ENCODE data around the gene DOLK. TPM values are rescaled to one million over a fixed set of nuclear protein-coding genes. Genes with fewer than 3 reads are reported as not detected.

DOLK gene
- total and polyA plus RNA-seq, 10 donors, result 5.3 to 16.3 (median 10.9) TPM

DNA sequence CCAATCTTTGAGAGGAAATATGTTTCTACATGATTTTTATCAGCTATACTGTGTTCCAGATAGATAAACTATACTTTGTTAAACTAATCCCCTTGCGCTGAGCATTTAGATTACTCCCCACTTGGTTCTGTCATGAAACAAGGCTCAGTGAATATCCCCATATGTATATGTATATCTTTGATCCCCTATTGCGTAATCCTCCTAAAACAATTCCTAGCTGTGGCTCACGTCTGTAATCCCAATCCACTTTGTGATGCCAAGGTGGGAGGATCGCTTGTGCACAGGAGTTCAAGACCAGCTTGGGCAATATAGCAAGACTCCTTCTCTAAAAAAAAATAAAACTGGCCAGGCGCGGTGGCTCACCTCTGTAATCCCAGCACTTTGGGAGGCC, 23.9 kb downstream of the DOLK start:
- H3K36me3 ChIP-seq, result peaks cover 0 to 10% (median 0%) of the 10 kb centered on the region in 6 donors
- 90 to 98% (median 94%) methylated on average over 6 of the region's 6 CpGs for WGBS, 5 donors
- peak overlapping the region in 1 of 8 donors; percentile 66 for H3K4me3 ChIP-seq
- no peak for DNase-seq
- intact Hi-C loops (cut with DNase I; ENCODE audit: low total_unique reads), result no loop called here
- peak overlapping the region in 1 of 8 donors; percentile 84 for H3K27ac ChIP-seq
- H3K27me3 ChIP-seq (replicated peaks in 1 of 7), result peaks cover 0 to 9% (median 0%) of the 10 kb centered on the region in 7 donors
- TF ChIP-seq, protein P1, sequence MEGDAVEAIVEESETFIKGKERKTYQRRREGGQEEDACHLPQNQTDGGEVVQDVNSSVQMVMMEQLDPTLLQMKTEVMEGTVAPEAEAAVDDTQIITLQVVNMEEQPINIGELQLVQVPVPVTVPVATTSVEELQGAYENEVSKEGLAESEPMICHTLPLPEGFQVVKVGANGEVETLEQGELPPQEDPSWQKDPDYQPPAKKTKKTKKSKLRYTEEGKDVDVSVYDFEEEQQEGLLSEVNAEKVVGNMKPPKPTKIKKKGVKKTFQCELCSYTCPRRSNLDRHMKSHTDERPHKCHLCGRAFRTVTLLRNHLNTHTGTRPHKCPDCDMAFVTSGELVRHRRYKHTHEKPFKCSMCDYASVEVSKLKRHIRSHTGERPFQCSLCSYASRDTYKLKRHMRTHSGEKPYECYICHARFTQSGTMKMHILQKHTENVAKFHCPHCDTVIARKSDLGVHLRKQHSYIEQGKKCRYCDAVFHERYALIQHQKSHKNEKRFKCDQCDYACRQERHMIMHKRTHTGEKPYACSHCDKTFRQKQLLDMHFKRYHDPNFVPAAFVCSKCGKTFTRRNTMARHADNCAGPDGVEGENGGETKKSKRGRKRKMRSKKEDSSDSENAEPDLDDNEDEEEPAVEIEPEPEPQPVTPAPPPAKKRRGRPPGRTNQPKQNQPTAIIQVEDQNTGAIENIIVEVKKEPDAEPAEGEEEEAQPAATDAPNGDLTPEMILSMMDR (IDR thresholded peaks at IDR 0.05 in 8 of 11, conservative IDR thresholded peaks at IDR 0.05 in 3 of 11), result no peak
- TF ChIP-seq POLR2AphosphoS5 (IDR thresholded peaks at IDR 0.05) (no peak), POLR2A (IDR thresholded peaks at IDR 0.05) (no peak)
- peaks cover 6 to 62% (median 42%) of the 10 kb centered on the region in 6 donors for H3K4me1 ChIP-seq
- no peaks in the 10 kb centered on the region for H3K9me3 ChIP-seq

DNA sequence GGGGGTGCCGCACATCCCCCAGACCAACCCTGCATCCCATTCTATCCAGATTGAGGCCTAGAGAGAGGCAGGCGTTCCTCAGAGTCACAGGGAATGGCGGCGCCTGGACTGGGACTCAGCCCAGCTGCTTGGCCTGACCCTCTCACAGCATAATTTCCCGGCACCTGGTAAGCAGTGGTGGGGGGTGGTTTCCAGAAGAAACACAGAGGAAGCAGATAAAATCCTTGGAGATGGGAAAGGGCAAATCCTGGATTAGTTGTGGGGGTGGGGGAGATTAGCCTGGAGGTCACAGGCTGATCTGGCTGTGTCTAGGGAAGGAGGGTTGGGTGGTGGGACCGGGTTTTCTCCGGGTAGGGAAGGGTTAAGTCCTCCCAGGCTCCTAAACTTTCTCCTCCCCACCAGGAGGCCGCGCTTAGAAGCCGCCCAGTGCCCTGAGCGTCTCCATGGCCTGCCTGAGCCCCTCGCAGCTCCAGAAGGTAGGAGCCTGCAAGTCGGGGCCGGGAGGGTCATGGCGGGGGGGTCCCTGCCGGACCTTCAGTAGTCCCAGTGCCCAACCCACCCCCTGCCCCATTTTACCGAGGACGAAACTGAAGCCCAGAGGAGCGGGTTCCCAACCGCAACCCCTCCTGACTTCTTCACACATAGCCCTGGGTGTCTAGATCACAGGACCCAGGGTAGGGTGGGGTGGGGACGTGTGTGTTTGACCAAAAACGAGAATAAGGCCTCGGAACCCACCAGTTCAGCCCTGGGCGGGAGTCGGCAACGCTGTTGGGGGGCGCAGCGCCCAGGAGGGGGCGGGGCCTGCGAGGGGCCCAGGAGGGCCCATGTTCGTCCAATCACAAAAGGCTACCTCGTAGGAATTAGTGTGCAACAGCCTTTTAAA, 25.3 kb downstream of the DOLK start:
- H3K4me3 ChIP-seq, result peak overlapping the region; percentile 24 to 66 (median 37)
- 12 to 28% (median 17%) methylated on average over 23 to 32 of the region's 32 CpGs for WGBS, 5 donors
- H3K9me3 ChIP-seq, result no peaks in the 10 kb centered on the region
- peaks cover 0 to 63% (median 39%) of the 10 kb centered on the region in 6 donors for H3K4me1 ChIP-seq
- no peak for DNase-seq
- peaks cover 0 to 24% (median 10%) of the 10 kb centered on the region in 6 donors for H3K36me3 ChIP-seq
- intact Hi-C loops (cut with DNase I; ENCODE audit: low total_unique reads), result no loop called here
- H3K27me3 ChIP-seq (replicated peaks in 1 of 7), result peaks cover 0 to 9% (median 0%) of the 10 kb centered on the region in 7 donors
- TF ChIP-seq, protein P1 (IDR thresholded peaks at IDR 0.05 in 8 of 11, conservative IDR thresholded peaks at IDR 0.05 in 3 of 11), result no peak
- TF ChIP-seq POLR2AphosphoS5 (IDR thresholded peaks at IDR 0.05), result peak in 2 of 3 donors; percentile 46 to 66
- TF ChIP-seq POLR2A (IDR thresholded peaks at IDR 0.05), result no peak
- peak overlapping the region; percentile 6 to 84 (median 74) for H3K27ac ChIP-seq

DNA sequence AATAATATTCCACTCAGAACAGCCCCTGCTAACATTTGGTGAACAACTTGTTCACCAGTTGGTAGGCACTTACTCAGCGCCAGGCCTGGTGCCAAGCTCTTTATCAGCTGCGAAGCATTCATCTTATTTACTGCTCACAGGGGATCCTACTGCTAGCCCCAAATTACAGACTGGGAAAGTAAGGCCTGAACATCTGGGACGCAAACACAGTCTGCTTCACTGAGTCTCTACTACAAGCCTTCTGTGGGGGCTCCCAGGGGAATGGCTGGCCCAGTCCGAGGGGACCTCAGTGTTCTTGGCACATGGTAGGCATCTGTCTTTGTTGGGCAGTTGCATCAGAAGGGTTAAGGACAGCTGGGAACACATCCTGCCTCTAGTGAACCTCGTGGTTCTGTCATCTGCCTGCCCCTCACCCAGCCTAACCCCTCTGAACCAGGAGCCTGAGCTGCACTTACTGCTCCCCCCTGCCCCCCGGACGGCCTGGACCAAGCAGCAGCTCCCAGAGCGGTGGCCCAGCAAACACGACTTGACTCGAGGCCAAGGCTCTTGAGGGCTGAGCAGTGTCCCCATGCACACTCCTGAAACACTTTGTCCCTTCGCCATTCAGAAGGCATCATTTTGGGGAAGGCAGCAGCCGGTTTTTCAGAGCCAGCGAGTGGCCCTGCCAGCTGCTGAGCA, 26.9 kb downstream of the DOLK start, which contains the start of gene PHYHD1:
PHYHD1 (plus strand) TSS at position 602 of the 678 bp plus-strand sequence. CDS start 1,342 bp downstream, outside the sequence.
- H3K9me3 ChIP-seq, result no peaks in the 10 kb centered on the region
- H3K27ac ChIP-seq, result peak within 1 kb of the TSS; percentile 4 to 84 (median 74)
- intact Hi-C loops (cut with DNase I; ENCODE audit: low total_unique reads), result no loop called here
- peaks cover 0 to 40% (median 23%) of the 10 kb centered on the region in 6 donors for H3K36me3 ChIP-seq
- no peak for DNase-seq
- peaks cover 0 to 9% (median 0%) of the 10 kb centered on the region in 7 donors for H3K27me3 ChIP-seq (replicated peaks in 1 of 7)
- 53 to 71% (median 68%) methylated on average over 9 to 13 of the region's 13 CpGs for WGBS, 5 donors
- peaks cover 5 to 79% (median 50%) of the 10 kb centered on the region in 6 donors for H3K4me1 ChIP-seq
- H3K4me3 ChIP-seq, result peak within 1 kb of the TSS in 6 of 8 donors; percentile 34 to 66 (median 40)
- peak; percentile 59 to 85 (median 77) for TF ChIP-seq POLR2AphosphoS5 (IDR thresholded peaks at IDR 0.05)
- TF ChIP-seq, protein P1 (IDR thresholded peaks at IDR 0.05 in 8 of 11, conservative IDR thresholded peaks at IDR 0.05 in 3 of 11), result no peak

Measured in spleen (tissue), 11 donors.